SK-N-SH treated with all-trans-retinoic acid at 6 μM for 48 hours (cell line): Measurements from ENCODE around the gene TMEM114.

Experiments used
- ATAC-seq: fragments of 200-7000 bp; cut with Tn5 transposase; 3 replicates; pipeline ENCODE4 v1.9.1; 2020; ENCODE audit warnings: mild to moderate bottlenecking, moderate library complexity
- BACH2 ChIP-seq: fragments of 250-450 bp; sonication (Bioruptor Pico); IDR thresholded peaks from 2 replicates; pipeline ENCODE4 v1.9.0; 2021; ENCODE audit warnings: mild to moderate bottlenecking, borderline replicate concordance
- CSDC2 ChIP-seq: fragments of 250-450 bp; sonication (Bioruptor Pico); IDR thresholded peaks from 2 replicates; pipeline ENCODE4 v1.5.0; 2020; ENCODE audit warnings: mild to moderate bottlenecking, moderate library complexity
- ESRRG ChIP-seq: fragments of 250-450 bp; sonication (Bioruptor Pico); IDR thresholded peaks from 2 replicates; pipeline ENCODE4 v1.6.1; 2021; ENCODE audit warnings: mild to moderate bottlenecking
- GLIS3 ChIP-seq: fragments of 250-450 bp; sonication (Bioruptor Pico); IDR thresholded peaks from 2 replicates; pipeline ENCODE4 v1.5.0; 2020; ENCODE audit warnings: mild to moderate bottlenecking, moderate library complexity
- OSR1 ChIP-seq: fragments of 250-450 bp; sonication (Bioruptor Pico); IDR thresholded peaks from 2 replicates; pipeline ENCODE4 v1.8.0; 2022; ENCODE audit warnings: moderate library complexity, mild to moderate bottlenecking, inconsistent platforms
- PATZ1 ChIP-seq: fragments of 250-450 bp; sonication (Bioruptor Pico); IDR thresholded peaks from 2 replicates; pipeline ENCODE4 v1.8.0; 2020; ENCODE audit warnings: mild to moderate bottlenecking, moderate library complexity, borderline replicate concordance
- POU6F1 ChIP-seq: fragments of 250-450 bp; sonication (Bioruptor Pico); IDR thresholded peaks from 2 replicates; pipeline ENCODE4 v1.8.0; 2021; ENCODE audit warnings: low read depth, mild to moderate bottlenecking, moderate library complexity, borderline replicate concordance
- RARB ChIP-seq: fragments of 250-450 bp; sonication (Bioruptor Pico); IDR thresholded peaks from 2 replicates; pipeline ENCODE4 v1.8.0; 2021; ENCODE audit warnings: mild to moderate bottlenecking, moderate library complexity
- SNAI2 ChIP-seq: fragments of 250-450 bp; sonication (Bioruptor Pico); IDR thresholded peaks from 2 replicates; pipeline ENCODE4 v1.5.0; 2020; ENCODE audit warnings: mild to moderate bottlenecking, moderate library complexity
- TCF4 ChIP-seq: fragments of 250-450 bp; sonication (Bioruptor Pico); IDR thresholded peaks from 2 replicates; pipeline ENCODE4 v1.8.0; 2021; ENCODE audit warnings: mild to moderate bottlenecking, moderate library complexity, borderline replicate concordance
- TOX ChIP-seq: fragments of 250-450 bp; sonication (Bioruptor Pico); IDR thresholded peaks from 2 replicates; pipeline ENCODE4 v1.8.0; 2021; ENCODE audit warnings: mild to moderate bottlenecking, moderate library complexity, borderline replicate concordance
- TSHZ2 ChIP-seq: fragments of 250-450 bp; sonication (Bioruptor Pico); IDR thresholded peaks from 2 replicates; pipeline ENCODE4 v1.5.0; 2020; ENCODE audit warnings: mild to moderate bottlenecking, moderate library complexity
- ZC3H10 ChIP-seq: fragments of 250-450 bp; sonication (Bioruptor Pico); IDR thresholded peaks from 2 replicates; pipeline ENCODE4 v1.5.1; 2021; ENCODE audit warnings: mild to moderate bottlenecking, moderate library complexity
- ZFP3 ChIP-seq: fragments of 250-450 bp; sonication (Bioruptor Pico); IDR thresholded peaks from 2 replicates; pipeline ENCODE4 v1.5.0; 2020; ENCODE audit warnings: mild to moderate bottlenecking, moderate library complexity
- ZFP30 ChIP-seq: fragments of 450-650 bp; formaldehyde crosslinking; IDR thresholded peaks from 2 replicates; pipeline ENCODE4 v1.5.0; 2022; ENCODE audit warnings: mild to moderate bottlenecking, moderate library complexity
- ZNF565 ChIP-seq: fragments of 450-650 bp; formaldehyde crosslinking; conservative IDR thresholded peaks from 2 replicates; pipeline ENCODE4 v1.5.0; 2020; ENCODE audit warnings: low read depth, mild to moderate bottlenecking, moderate library complexity
- ZNF70 ChIP-seq: fragments of 450-650 bp; formaldehyde crosslinking; IDR thresholded peaks from 2 replicates; pipeline ENCODE4 v1.5.0; 2020; ENCODE audit warnings: mild to moderate bottlenecking, moderate library complexity
- ZNF8 ChIP-seq: fragments of 450-650 bp; formaldehyde crosslinking; IDR thresholded peaks from 2 replicates; pipeline ENCODE4 v1.5.0; 2020; ENCODE audit warnings: mild to moderate bottlenecking, moderate library complexity
- TF ChIP-seq, protein P1 (sequence below): fragments of 250-450 bp; sonication (Bioruptor Pico); IDR thresholded peaks from 2 replicates; pipeline ENCODE4 v1.5.1; 2021; ENCODE audit warnings: mild to moderate bottlenecking, moderate library complexity

TMEM114 gene

DNA sequence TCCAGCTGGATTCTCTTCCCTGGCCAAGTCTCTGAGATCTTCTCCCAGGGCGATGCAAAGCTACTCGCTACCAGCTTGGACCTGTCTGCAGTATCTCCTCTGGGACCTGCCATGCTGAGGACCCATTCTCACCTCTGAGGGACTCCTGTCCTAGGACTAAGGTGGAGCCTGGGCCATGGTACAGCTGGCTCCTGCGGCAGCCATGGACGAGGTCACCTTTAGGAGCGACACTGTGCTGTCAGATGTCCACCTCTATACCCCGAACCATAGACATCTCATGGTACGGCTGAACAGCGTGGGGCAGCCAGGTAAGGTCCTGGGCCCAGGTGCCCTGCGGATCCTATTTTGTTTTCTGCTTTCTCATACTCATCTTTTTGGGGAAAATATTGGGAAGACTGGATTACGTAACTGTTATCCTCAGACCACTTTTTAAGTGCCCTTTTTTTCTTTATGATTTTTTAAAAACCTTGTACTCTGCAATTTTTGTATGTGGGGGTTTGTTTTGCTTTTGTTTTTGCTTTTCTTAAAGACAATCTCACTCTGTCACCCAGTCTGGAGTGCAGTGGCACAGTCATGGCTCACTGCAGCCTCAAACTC lies 35.3 kb upstream of the TMEM114 start:
- no peak for ATAC-seq
- TF ChIP-seq RARB, result no peak

DNA sequence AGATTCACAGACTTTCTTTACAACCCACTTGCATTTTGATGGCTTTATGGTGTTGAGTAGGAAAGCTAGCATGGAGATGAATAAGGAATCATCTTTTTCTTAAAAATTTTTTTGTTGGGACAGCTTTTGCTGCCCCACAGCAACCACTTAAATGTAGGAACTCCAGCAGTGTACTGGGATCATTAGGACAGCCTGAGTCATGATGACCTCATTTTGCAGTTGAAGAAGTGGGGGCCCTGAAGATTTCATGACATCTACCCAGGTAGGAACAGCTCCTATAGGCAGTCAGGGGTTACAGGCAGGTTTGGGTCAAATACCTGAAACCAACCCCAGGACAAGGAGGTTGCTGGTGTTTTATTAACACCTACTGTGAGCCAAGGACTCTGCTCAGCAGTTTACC lies 33.3 kb upstream of the TMEM114 start:
- no peak for ATAC-seq

GRCh38 chr16:8622315-8622656 lies 32.0 kb upstream of the TMEM114 start:
- no peak for TF ChIP-seq TSHZ2 (CRISPR knock-in tag)
- no peak for TF ChIP-seq POU6F1 (CRISPR knock-in tag)
- no peak for TF ChIP-seq ESRRG (CRISPR knock-in tag)
- no peak for TF ChIP-seq CSDC2 (CRISPR knock-in tag)
- TF ChIP-seq, protein P1, sequence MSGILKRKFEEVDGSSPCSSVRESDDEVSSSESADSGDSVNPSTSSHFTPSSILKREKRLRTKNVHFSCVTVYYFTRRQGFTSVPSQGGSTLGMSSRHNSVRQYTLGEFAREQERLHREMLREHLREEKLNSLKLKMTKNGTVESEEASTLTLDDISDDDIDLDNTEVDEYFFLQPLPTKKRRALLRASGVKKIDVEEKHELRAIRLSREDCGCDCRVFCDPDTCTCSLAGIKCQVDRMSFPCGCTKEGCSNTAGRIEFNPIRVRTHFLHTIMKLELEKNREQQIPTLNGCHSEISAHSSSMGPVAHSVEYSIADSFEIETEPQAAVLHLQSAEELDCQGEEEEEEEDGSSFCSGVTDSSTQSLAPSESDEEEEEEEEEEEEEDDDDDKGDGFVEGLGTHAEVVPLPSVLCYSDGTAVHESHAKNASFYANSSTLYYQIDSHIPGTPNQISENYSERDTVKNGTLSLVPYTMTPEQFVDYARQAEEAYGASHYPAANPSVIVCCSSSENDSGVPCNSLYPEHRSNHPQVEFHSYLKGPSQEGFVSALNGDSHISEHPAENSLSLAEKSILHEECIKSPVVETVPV (CRISPR knock-in tag), result no peak
- no peak for TF ChIP-seq SNAI2
- TF ChIP-seq ZC3H10 (CRISPR knock-in tag), result no peak
- no peak for TF ChIP-seq TOX (CRISPR knock-in tag)
- no peak for TF ChIP-seq TCF4
- no peak for TF ChIP-seq BACH2 (CRISPR knock-in tag)
- TF ChIP-seq GLIS3, result no peak
- no peak for TF ChIP-seq ZFP3
- ATAC-seq, result peak; percentile 50

More for the DNA sequence above, 33.3 kb upstream of the TMEM114 start:
- TF ChIP-seq ZNF70 (CRISPR knock-in tag) (no peak), CSDC2 (CRISPR knock-in tag) (no peak), TOX (CRISPR knock-in tag) (no peak)

DNA sequence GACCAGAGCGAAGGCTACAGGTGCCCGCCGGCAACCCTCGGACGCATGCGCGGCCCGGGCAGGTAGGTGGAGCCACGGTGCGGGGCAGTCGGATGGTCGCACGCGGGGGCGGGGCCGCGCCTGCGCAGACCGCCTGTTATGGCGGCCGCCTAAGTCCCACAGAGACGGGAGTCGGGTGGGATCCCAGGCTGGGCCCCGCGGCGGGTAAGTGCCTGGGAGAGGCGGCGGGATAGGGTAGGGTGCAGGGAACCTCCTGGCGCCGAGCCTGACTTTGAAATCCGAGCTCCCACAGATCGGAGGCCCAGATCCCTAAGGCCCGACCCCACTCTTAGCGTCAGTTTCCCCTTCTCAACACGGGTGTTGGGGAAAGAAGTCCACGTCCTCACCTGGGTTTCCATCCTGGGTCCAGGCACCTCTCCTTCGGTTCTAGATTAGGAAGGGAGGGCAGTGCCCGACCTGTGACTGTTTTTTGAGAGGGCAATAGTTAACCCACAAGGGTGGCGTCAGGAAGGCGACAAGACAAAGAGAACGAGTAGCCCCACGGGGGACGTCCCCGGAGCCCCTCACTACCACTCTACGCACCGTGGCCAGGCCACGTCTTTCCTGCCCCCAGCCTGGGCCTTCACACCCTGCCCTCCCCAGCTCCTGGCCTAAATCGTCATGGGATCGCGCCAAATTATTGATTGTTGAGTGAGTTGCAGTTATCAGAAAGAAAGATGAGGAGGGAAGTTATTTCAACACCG lies 31.4 kb upstream of the TMEM114 start, which contains the start of gene METTL22:
METTL22 (plus strand) TSS at position 127 of the 743 bp plus-strand sequence. CDS start 3,968 bp downstream, outside the sequence.
- TF ChIP-seq TCF4 (no peak), POU6F1 (CRISPR knock-in tag) (no peak), PATZ1 (CRISPR knock-in tag) (no peak)
- TF ChIP-seq, all 23 proteins: peak for 0
- peak; percentile 98 for ATAC-seq

DNA sequence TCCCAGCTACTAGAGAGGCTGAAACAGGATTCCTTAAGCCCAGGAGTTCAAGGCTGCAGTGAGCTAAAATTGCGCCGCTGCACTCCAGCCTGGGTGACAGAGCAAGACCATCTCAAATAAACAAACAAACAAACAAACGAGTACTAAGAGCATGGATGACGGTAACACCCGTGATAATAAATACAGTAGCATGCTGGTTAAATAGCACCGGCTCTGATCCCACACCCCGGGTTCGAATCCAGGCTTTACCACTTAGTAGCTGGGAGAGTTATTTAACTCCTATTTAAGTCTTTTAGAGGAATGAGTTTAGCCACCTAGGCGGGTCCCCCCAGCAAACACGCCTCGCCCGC lies 30.9 kb upstream of the TMEM114 start:
- ATAC-seq, result no peak
- TF ChIP-seq ZNF70 (CRISPR knock-in tag) (no peak), GLIS3 (no peak), ZC3H10 (CRISPR knock-in tag) (no peak), POU6F1 (CRISPR knock-in tag) (no peak), ZFP30 (no peak), ZNF8 (CRISPR knock-in tag) (no peak), SNAI2 (no peak), TCF4 (no peak), BACH2 (CRISPR knock-in tag) (no peak), ZFP3 (no peak), OSR1 (CRISPR knock-in tag) (no peak), RARB (no peak), ZNF565 (CRISPR knock-in tag) (no peak)
- TF ChIP-seq, protein P1 (CRISPR knock-in tag), result no peak
